HEK293 (cell line): Measurements from ENCODE around the gene FOXO4.

Source experiments
- FEZF1 ChIP-seq: fragments of 450-650 bp; formaldehyde crosslinking; IDR thresholded peaks from 2 replicates; pipeline ENCODE4 v1.5.1; 2016; ENCODE audit warnings: missing biosample characterization, missing genetic modification characterization
- GFI1B ChIP-seq: fragments of 450-650 bp; formaldehyde crosslinking; IDR thresholded peaks from 2 replicates; pipeline ENCODE4 v1.5.1; 2016; ENCODE audit warnings: missing biosample characterization, missing genetic modification characterization
- IKZF3 ChIP-seq: fragments of 450-650 bp; IDR thresholded peaks from 2 replicates; pipeline ENCODE4 v1.5.0; 2018; ENCODE audit warnings: missing biosample characterization, mild to moderate bottlenecking, missing genetic modification characterization, moderate library complexity
- YY1 ChIP-seq: fragments of 450-650 bp; formaldehyde crosslinking; IDR thresholded peaks from 2 replicates; pipeline ENCODE4 v1.5.1; 2018; ENCODE audit warnings: missing biosample characterization, missing genetic modification characterization
- ZBTB10 ChIP-seq: fragments of 450-650 bp; formaldehyde crosslinking; IDR thresholded peaks from 2 replicates; pipeline ENCODE4 v1.5.1; 2016; ENCODE audit warnings: missing biosample characterization, missing genetic modification characterization
- ZBTB7A ChIP-seq: fragments of 450-650 bp; formaldehyde crosslinking; IDR thresholded peaks from 2 replicates; pipeline ENCODE4 v1.5.1; 2016; ENCODE audit warnings: low read depth, missing biosample characterization, missing genetic modification characterization
- ZEB2 ChIP-seq: fragments of 450-650 bp; formaldehyde crosslinking; IDR thresholded peaks from 2 replicates; pipeline ENCODE4 v1.5.1; 2016; ENCODE audit warnings: missing biosample characterization, missing genetic modification characterization
- ZNF121 ChIP-seq: fragments of 450-650 bp; formaldehyde crosslinking; IDR thresholded peaks from 2 replicates; pipeline ENCODE4 v1.5.1; 2016; ENCODE audit warnings: missing biosample characterization, missing genetic modification characterization
- ZNF133 ChIP-seq: fragments of 450-650 bp; formaldehyde crosslinking; IDR thresholded peaks from 2 replicates; pipeline ENCODE4 v1.5.1; 2016; ENCODE audit warnings: missing biosample characterization, missing genetic modification characterization
- ZNF140 ChIP-seq: fragments of 450-650 bp; formaldehyde crosslinking; IDR thresholded peaks from 2 replicates; pipeline ENCODE4 v1.5.1; 2016; ENCODE audit warnings: missing biosample characterization, missing genetic modification characterization
- ZNF155 ChIP-seq: fragments of 450-650 bp; formaldehyde crosslinking; IDR thresholded peaks from 2 replicates; pipeline ENCODE4 v1.5.1; 2016; ENCODE audit warnings: missing biosample characterization, missing genetic modification characterization
- ZNF169 ChIP-seq: fragments of 450-650 bp; formaldehyde crosslinking; IDR thresholded peaks from 2 replicates; pipeline ENCODE4 v1.5.1; 2016; ENCODE audit warnings: missing biosample characterization, missing genetic modification characterization
- ZNF175 ChIP-seq: fragments of 450-650 bp; formaldehyde crosslinking; IDR thresholded peaks from 2 replicates; pipeline ENCODE4 v1.5.1; 2016; ENCODE audit warnings: missing biosample characterization, missing genetic modification characterization
- ZNF266 ChIP-seq: fragments of 450-650 bp; formaldehyde crosslinking; IDR thresholded peaks from 2 replicates; pipeline ENCODE4 v1.5.1; 2016; ENCODE audit warnings: missing biosample characterization, missing genetic modification characterization, low read depth
- ZNF404 ChIP-seq: fragments of 450-650 bp; formaldehyde crosslinking; IDR thresholded peaks from 2 replicates; pipeline ENCODE4 v1.5.1; 2017; ENCODE audit warnings: missing biosample characterization, missing genetic modification characterization
- ZNF488 ChIP-seq: fragments of 450-650 bp; formaldehyde crosslinking; IDR thresholded peaks from 2 replicates; pipeline ENCODE4 v1.5.1; 2016; ENCODE audit warnings: missing biosample characterization, missing genetic modification characterization
- ZNF514 ChIP-seq: fragments of 450-650 bp; formaldehyde crosslinking; IDR thresholded peaks from 2 replicates; pipeline ENCODE4 v1.5.1; 2016; ENCODE audit warnings: missing biosample characterization, missing genetic modification characterization
- ZNF600 ChIP-seq: fragments of 450-650 bp; formaldehyde crosslinking; IDR thresholded peaks from 2 replicates; pipeline ENCODE4 v1.5.1; 2016; ENCODE audit warnings: missing biosample characterization, missing genetic modification characterization
- ZNF621 ChIP-seq: fragments of 450-650 bp; formaldehyde crosslinking; IDR thresholded peaks from 2 replicates; pipeline ENCODE4 v1.5.1; 2017; ENCODE audit warnings: missing biosample characterization, missing genetic modification characterization
- ZNF626 ChIP-seq: fragments of 450-650 bp; sonication (Bioruptor Pico); formaldehyde crosslinking; IDR thresholded peaks from 2 replicates; pipeline ENCODE4 v1.5.1; 2018; ENCODE audit warnings: missing biosample characterization, missing genetic modification characterization, inconsistent platforms
- ZNF777 ChIP-seq: fragments of 450-650 bp; formaldehyde crosslinking; IDR thresholded peaks from 2 replicates; pipeline ENCODE4 v1.5.1; 2017; ENCODE audit warnings: missing biosample characterization, missing genetic modification characterization, borderline replicate concordance
- TF ChIP-seq, protein P1 (sequence below): fragments of 450-650 bp; formaldehyde crosslinking; IDR thresholded peaks from 2 replicates; pipeline ENCODE4 v1.5.1; 2016; ENCODE audit warnings: missing biosample characterization, missing genetic modification characterization
- TF ChIP-seq, protein P2 (sequence below): fragments of 450-650 bp; formaldehyde crosslinking; IDR thresholded peaks from 2 replicates; pipeline ENCODE4 v1.5.1; 2016; ENCODE audit warnings: missing biosample characterization, missing genetic modification characterization, low read depth
- TF ChIP-seq, protein P3 (sequence below): fragments of 450-650 bp; formaldehyde crosslinking; IDR thresholded peaks from 2 replicates; pipeline ENCODE4 v1.5.1; 2016; ENCODE audit warnings: missing biosample characterization, missing genetic modification characterization, borderline replicate concordance
- TF ChIP-seq, protein P4 (sequence below): fragments of 450-650 bp; formaldehyde crosslinking; IDR thresholded peaks from 2 replicates; pipeline ENCODE4 v1.5.1; 2016; ENCODE audit warnings: missing biosample characterization, missing genetic modification characterization

Gene FOXO4

DNA sequence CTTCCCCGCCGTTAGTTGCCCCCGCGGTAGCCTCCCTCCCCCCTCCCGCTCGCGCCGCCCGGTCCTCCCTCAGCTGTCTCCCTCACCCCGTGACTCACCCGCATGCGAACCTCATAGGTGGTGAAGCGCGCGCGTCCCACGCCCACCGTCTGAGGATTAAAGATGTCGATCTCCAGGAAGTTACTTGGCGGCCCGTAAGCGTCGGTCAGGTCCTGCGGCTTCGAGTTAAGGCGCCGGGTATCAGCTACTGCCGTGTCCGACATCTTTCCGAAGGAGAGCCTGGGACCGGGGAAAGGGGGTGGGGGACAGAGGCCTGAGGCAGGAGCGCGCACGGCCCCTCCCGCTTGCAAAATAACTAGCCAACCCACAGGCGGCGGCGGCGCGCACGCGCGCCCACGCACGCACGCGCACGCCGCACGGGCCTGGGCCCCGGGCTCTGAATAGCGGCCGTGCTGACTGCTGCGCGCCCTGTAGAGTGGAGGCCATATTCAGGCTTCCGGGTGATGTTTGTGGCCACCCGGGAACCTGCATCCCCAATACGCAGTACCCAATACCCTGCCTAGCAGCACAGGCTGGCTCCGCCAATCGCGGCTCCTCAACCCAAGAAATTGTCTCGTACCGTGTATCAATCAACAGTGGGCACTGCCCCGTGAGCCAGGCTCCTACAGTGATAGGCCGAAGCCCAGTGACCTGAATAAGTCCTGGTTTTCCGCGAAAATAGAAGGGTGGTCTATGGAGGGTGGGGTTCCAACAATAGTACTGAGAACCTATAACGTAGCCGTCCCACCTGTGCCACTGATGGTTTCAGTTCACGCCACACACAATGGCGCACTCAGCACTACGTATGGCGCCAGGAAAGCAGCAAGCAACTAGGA lies 27.4 kb upstream of the FOXO4 start, which contains the start of gene SNX12 (continued):
- TF ChIP-seq, protein P1, sequence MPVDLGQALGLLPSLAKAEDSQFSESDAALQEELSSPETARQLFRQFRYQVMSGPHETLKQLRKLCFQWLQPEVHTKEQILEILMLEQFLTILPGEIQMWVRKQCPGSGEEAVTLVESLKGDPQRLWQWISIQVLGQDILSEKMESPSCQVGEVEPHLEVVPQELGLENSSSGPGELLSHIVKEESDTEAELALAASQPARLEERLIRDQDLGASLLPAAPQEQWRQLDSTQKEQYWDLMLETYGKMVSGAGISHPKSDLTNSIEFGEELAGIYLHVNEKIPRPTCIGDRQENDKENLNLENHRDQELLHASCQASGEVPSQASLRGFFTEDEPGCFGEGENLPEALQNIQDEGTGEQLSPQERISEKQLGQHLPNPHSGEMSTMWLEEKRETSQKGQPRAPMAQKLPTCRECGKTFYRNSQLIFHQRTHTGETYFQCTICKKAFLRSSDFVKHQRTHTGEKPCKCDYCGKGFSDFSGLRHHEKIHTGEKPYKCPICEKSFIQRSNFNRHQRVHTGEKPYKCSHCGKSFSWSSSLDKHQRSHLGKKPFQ (tag by site-specific recombination): no peak
- TF ChIP-seq GFI1B (no peak), YY1 (peak; percentile 50; the same call in 1 of the 2 replicates), ZNF169 (tag by site-specific recombination) (no peak), ZNF488 (no peak), ZBTB10 (tag by site-specific recombination) (no peak; the same call in 1 of the 2 replicates), ZNF777 (no peak; the same call in 1 of the 2 replicates), ZNF121 (tag by site-specific recombination) (no peak; the same call in 1 of the 2 replicates), FEZF1 (tag by site-specific recombination) (no peak), ZNF621 (no peak), ZNF175 (tag by site-specific recombination) (no peak), ZNF133 (tag by site-specific recombination) (no peak), ZNF155 (no peak), ZNF626 (tag by site-specific recombination) (no peak; the same call in 1 of the 2 replicates), ZNF404 (tag by site-specific recombination) (no peak), ZNF266 (tag by site-specific recombination) (no peak), ZBTB7A (tag by site-specific recombination) (0 out of 2 replicates have a peak, but pooled peaks have one; percentile 13), ZNF514 (no peak), ZNF140 (tag by site-specific recombination) (no peak), ZNF600 (tag by site-specific recombination) (no peak), ZEB2 (tag by site-specific recombination) (peak; percentile 57), IKZF3 (tag by site-specific recombination) (peak; percentile 54; the same call in 1 of the 2 replicates)
- TF ChIP-seq, protein P2, sequence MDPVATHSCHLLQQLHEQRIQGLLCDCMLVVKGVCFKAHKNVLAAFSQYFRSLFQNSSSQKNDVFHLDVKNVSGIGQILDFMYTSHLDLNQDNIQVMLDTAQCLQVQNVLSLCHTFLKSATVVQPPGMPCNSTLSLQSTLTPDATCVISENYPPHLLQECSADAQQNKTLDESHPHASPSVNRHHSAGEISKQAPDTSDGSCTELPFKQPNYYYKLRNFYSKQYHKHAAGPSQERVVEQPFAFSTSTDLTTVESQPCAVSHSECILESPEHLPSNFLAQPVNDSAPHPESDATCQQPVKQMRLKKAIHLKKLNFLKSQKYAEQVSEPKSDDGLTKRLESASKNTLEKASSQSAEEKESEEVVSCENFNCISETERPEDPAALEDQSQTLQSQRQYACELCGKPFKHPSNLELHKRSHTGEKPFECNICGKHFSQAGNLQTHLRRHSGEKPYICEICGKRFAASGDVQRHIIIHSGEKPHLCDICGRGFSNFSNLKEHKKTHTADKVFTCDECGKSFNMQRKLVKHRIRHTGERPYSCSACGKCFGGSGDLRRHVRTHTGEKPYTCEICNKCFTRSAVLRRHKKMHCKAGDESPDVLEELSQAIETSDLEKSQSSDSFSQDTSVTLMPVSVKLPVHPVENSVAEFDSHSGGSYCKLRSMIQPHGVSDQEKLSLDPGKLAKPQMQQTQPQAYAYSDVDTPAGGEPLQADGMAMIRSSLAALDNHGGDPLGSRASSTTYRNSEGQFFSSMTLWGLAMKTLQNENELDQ (tag by site-specific recombination): no peak
- TF ChIP-seq, protein P3, sequence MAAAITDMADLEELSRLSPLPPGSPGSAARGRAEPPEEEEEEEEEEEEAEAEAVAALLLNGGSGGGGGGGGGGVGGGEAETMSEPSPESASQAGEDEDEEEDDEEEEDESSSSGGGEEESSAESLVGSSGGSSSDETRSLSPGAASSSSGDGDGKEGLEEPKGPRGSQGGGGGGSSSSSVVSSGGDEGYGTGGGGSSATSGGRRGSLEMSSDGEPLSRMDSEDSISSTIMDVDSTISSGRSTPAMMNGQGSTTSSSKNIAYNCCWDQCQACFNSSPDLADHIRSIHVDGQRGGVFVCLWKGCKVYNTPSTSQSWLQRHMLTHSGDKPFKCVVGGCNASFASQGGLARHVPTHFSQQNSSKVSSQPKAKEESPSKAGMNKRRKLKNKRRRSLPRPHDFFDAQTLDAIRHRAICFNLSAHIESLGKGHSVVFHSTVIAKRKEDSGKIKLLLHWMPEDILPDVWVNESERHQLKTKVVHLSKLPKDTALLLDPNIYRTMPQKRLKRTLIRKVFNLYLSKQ (tag by site-specific recombination): no peak
- TF ChIP-seq, protein P4, sequence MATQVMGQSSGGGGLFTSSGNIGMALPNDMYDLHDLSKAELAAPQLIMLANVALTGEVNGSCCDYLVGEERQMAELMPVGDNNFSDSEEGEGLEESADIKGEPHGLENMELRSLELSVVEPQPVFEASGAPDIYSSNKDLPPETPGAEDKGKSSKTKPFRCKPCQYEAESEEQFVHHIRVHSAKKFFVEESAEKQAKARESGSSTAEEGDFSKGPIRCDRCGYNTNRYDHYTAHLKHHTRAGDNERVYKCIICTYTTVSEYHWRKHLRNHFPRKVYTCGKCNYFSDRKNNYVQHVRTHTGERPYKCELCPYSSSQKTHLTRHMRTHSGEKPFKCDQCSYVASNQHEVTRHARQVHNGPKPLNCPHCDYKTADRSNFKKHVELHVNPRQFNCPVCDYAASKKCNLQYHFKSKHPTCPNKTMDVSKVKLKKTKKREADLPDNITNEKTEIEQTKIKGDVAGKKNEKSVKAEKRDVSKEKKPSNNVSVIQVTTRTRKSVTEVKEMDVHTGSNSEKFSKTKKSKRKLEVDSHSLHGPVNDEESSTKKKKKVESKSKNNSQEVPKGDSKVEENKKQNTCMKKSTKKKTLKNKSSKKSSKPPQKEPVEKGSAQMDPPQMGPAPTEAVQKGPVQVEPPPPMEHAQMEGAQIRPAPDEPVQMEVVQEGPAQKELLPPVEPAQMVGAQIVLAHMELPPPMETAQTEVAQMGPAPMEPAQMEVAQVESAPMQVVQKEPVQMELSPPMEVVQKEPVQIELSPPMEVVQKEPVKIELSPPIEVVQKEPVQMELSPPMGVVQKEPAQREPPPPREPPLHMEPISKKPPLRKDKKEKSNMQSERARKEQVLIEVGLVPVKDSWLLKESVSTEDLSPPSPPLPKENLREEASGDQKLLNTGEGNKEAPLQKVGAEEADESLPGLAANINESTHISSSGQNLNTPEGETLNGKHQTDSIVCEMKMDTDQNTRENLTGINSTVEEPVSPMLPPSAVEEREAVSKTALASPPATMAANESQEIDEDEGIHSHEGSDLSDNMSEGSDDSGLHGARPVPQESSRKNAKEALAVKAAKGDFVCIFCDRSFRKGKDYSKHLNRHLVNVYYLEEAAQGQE: no peak
